Measurements from ENCODE around the gene TBXA2R.

GRCh38 chr19:3655402-3656072, 48.9 kb upstream of the TBXA2R start:
- TF ChIP-seq POLR2AphosphoS5 (IDR thresholded peaks at IDR 0.05) = no peak
- TF ChIP-seq, protein P1, sequence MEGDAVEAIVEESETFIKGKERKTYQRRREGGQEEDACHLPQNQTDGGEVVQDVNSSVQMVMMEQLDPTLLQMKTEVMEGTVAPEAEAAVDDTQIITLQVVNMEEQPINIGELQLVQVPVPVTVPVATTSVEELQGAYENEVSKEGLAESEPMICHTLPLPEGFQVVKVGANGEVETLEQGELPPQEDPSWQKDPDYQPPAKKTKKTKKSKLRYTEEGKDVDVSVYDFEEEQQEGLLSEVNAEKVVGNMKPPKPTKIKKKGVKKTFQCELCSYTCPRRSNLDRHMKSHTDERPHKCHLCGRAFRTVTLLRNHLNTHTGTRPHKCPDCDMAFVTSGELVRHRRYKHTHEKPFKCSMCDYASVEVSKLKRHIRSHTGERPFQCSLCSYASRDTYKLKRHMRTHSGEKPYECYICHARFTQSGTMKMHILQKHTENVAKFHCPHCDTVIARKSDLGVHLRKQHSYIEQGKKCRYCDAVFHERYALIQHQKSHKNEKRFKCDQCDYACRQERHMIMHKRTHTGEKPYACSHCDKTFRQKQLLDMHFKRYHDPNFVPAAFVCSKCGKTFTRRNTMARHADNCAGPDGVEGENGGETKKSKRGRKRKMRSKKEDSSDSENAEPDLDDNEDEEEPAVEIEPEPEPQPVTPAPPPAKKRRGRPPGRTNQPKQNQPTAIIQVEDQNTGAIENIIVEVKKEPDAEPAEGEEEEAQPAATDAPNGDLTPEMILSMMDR (IDR thresholded peaks at IDR 0.05) = no peak
